Parathyroid adenoma (tissue), 2 donors: ENCODE measurements around the gene SPOCD1.

ENCODE experiments used
- H2AFZ ChIP-seq: fragments of 300-600 bp; sonication (generic); one replicate; pipeline ENCODE4 v1.7.0; 2017; ENCODE audit warnings: antibody characterized with exemption, mild to moderate bottlenecking
- H3K27ac ChIP-seq: fragments of 300-600 bp; sonication (generic); one replicate; pipeline ENCODE4 v1.7.0; 2017
- H3K27me3 ChIP-seq: fragments of 300-600 bp; sonication (generic); one replicate; pipeline ENCODE4 v1.7.0; 2017; ENCODE audit warnings: low read length; ENCODE audit not compliant: control insufficient read depth, insufficient read depth
- H3K36me3 ChIP-seq: fragments of 300-600 bp; sonication (generic); one replicate; pipeline ENCODE4 v1.7.0; 2017; ENCODE audit warnings: low read length; ENCODE audit not compliant: control insufficient read depth, insufficient read depth
- H3K4me1 ChIP-seq: fragments of 300-600 bp; sonication (generic); one replicate; pipeline ENCODE4 v1.7.0; 2017; ENCODE audit warnings: control low read depth
- H3K4me2 ChIP-seq: fragments of 300-600 bp; sonication (generic); one replicate; pipeline ENCODE4 v1.7.0; 2017; ENCODE audit warnings: low read length
- H3K4me3 ChIP-seq: fragments of 300-600 bp; sonication (generic); one replicate; pipeline ENCODE4 v1.7.0; 2017; ENCODE audit warnings: low read depth, low read length
- H3K79me2 ChIP-seq: fragments of 300-600 bp; sonication (generic); one replicate; pipeline ENCODE4 v1.7.0; 2017; ENCODE audit warnings: control low read depth
- H3K9ac ChIP-seq: fragments of 300-600 bp; sonication (generic); one replicate; pipeline ENCODE4 v1.7.0; 2017; ENCODE audit warnings: mild to moderate bottlenecking
- H3K9me3 ChIP-seq: fragments of 300-600 bp; sonication (generic); one replicate; pipeline ENCODE4 v1.7.0; 2017; ENCODE audit warnings: low read length; ENCODE audit not compliant: control insufficient read depth
- TF ChIP-seq, protein P1 (sequence below): fragments of 300-600 bp; sonication (generic); IDR thresholded peaks from one replicate; pipeline ENCODE4 v1.7.0; 2017; ENCODE audit warnings: antibody characterized with exemption, mild to moderate bottlenecking
- donor health status: primary hyperparathyroidism.

Gene SPOCD1

DNA sequence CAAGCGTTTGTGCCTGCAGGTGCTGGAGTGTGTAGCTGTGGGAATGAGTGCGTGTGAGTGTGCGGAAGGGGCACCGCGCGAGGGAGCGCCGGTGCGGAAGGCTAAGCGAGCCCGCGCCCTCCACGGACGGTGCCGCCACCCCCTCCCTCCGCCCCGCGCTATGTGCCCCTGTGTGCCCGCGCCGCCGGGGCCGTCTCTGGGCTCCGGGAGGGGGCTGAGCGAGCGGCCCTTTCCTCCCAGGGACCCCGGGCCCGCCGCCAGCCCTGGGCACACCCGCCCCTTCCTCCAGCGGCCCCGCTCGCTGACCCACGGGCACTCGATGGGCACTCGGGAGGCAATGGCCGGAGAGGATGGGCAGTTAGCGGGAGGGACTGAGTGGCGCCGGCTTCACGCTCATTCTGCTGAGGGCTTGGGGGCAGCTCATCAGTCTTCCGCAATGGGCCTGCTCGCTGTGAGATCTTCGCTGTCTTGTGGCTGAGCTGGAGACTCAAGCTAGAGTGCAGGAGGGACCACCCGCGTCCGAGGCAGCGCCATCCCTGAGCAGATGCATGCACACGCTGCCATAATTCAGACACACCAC is 43.1 kb downstream of the SPOCD1 start:
- H3K27ac ChIP-seq, result no peak overlapping the region
- no peaks in the 10 kb centered on the region for H3K9me3 ChIP-seq
- no peaks in the 10 kb centered on the region for H3K79me2 ChIP-seq
- TF ChIP-seq, protein P1, sequence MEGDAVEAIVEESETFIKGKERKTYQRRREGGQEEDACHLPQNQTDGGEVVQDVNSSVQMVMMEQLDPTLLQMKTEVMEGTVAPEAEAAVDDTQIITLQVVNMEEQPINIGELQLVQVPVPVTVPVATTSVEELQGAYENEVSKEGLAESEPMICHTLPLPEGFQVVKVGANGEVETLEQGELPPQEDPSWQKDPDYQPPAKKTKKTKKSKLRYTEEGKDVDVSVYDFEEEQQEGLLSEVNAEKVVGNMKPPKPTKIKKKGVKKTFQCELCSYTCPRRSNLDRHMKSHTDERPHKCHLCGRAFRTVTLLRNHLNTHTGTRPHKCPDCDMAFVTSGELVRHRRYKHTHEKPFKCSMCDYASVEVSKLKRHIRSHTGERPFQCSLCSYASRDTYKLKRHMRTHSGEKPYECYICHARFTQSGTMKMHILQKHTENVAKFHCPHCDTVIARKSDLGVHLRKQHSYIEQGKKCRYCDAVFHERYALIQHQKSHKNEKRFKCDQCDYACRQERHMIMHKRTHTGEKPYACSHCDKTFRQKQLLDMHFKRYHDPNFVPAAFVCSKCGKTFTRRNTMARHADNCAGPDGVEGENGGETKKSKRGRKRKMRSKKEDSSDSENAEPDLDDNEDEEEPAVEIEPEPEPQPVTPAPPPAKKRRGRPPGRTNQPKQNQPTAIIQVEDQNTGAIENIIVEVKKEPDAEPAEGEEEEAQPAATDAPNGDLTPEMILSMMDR, result no peak
- no peak overlapping the region for H3K9ac ChIP-seq
- H2AFZ ChIP-seq, result no peak overlapping the region
- peaks cover 9% of the 10 kb centered on the region for H3K27me3 ChIP-seq
- no peaks in the 10 kb centered on the region for H3K36me3 ChIP-seq
- peaks cover 4% of the 10 kb centered on the region for H3K4me1 ChIP-seq
- no peak overlapping the region for H3K4me3 ChIP-seq
- peak overlapping the region; percentile 0 for H3K4me2 ChIP-seq

DNA sequence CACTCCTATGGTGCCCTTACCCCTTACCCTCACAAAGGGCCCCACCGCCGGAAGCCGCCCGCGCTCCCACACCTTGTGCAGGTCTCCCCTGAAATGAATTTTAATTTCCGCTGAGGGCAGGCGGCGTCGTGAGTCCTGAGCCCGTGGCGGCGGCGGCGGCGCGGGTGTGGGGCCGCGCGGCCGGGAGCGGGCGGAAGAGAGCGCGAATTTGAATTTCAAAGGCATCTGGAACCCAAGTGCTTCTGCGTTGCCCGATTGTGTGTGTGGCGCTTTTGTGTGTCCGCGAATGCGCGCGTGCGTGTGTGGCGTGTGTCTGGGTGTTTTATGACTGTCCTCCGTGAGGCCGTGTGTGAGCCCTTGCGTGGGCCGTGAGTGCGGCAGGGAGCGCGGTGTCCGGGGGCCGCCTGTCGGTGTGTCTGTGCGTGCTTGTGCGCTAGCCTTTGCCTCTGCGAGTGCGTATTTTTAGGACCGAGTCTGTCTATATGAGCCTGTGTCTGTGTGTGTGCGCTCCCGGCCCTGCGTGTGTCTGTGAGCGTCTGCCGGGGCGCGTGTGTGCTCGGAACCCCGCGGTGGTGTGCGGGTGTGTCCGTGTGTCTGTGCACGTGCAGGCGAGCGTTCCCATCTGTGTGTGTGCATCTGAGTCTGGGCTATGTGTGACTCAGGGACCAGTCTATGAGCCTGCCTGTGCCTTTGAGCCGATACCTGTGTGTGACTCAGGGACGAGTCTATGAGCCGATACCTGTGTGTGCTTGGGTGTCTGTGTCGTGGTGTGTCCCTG is 43.7 kb downstream of the SPOCD1 start:
- peaks cover 9% of the 10 kb centered on the region for H3K27me3 ChIP-seq
- H3K4me3 ChIP-seq, result no peak overlapping the region
- no peaks in the 10 kb centered on the region for H3K9me3 ChIP-seq
- peaks cover 4% of the 10 kb centered on the region for H3K4me1 ChIP-seq
- no peak overlapping the region for H3K27ac ChIP-seq
- H3K36me3 ChIP-seq, result no peaks in the 10 kb centered on the region
- peak overlapping the region; percentile 0 for H3K4me2 ChIP-seq
- no peaks in the 10 kb centered on the region for H3K79me2 ChIP-seq
- no peak overlapping the region for H3K9ac ChIP-seq
- TF ChIP-seq, protein P1, result no peak
- no peak overlapping the region for H2AFZ ChIP-seq

DNA sequence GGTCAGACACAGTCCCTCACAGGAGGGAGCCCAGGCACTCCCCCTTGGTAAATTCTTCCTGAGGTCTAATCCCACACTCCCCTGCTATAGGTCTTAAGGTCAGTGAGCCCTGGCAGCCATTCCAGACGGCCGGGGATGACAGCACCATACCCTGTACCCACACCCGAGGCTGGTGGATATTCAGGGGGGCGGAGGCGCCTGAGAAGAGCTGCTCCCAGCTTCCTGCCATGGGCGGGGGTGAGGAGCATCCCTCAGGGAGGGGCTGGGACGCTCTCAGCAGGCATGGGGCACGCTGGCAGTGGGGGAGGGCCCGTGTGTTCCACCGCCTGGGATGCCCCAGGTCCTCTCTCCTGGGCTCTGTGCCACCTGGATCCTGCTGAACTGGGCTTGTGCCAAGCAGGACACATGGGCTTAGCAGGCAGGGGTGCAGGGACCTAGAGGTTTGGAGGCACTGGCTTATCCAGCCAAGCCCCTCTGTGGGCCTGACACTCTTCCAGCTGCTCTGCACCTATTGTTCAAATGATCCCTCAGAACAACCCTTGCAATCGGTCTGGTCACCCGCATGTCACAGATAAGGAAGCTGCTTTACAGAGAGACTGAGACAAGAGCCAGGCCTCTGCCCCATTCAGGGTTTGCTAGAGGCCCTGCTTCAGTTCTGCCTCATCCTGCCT is 46.0 kb downstream of the SPOCD1 start:
- no peaks in the 10 kb centered on the region for H3K36me3 ChIP-seq

DNA sequence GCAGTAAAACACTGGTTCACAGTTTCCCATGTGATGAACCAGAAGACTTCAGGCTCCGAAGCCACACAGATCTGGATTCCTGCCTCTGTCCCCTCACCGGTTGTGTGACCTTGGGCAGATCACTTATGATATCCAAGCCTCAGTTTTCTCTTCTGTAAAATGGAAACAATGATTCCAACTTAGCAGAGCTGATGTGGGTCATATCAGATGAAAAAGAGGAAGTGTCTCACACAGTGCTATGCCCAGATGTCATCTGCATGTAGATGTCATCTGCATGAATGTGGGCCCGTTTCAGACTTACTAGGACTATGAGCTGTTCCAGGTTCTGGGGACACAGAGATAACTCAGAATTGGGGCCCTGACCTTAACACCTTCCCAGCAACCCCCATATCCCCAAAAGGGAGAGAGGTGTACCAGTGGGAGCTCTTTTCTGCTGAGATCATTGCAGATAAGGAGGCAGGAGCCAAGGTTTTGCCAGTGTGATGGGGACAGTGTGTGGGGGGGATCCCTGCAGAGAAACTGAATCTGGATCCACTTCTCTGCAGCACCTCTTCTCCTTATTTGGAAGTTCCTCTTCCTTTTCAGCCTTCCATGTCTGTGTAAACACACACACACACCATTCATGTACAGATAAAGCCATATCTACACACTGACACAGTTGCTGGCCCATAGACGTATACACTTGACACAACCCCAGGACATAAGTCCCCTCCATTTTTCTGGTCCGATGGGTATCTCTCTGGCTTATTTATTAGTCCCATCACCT is 46.7 kb downstream of the SPOCD1 start:
- H3K9ac ChIP-seq, result no peak overlapping the region
- TF ChIP-seq, protein P1, result no peak
- H3K79me2 ChIP-seq, result no peaks in the 10 kb centered on the region
- no peaks in the 10 kb centered on the region for H3K36me3 ChIP-seq
- H3K4me2 ChIP-seq, result no peak overlapping the region
- H3K4me1 ChIP-seq, result peaks cover 4% of the 10 kb centered on the region
- no peak overlapping the region for H3K27ac ChIP-seq
- no peak overlapping the region for H3K4me3 ChIP-seq
- H2AFZ ChIP-seq, result no peak overlapping the region
- H3K9me3 ChIP-seq, result no peaks in the 10 kb centered on the region
- H3K27me3 ChIP-seq, result peaks cover 9% of the 10 kb centered on the region

More for the DNA sequence above, 46.0 kb downstream of the SPOCD1 start:
- H2AFZ ChIP-seq, result no peak overlapping the region
- no peak overlapping the region for H3K27ac ChIP-seq
- TF ChIP-seq, protein P1, result no peak
- no peak overlapping the region for H3K4me3 ChIP-seq
- H3K9me3 ChIP-seq, result no peaks in the 10 kb centered on the region
- H3K79me2 ChIP-seq, result no peaks in the 10 kb centered on the region
- no peak overlapping the region for H3K9ac ChIP-seq
- no peak overlapping the region for H3K4me2 ChIP-seq
- peaks cover 9% of the 10 kb centered on the region for H3K27me3 ChIP-seq
- H3K4me1 ChIP-seq, result peaks cover 4% of the 10 kb centered on the region
